Activated CD8-positive, alpha-beta T cell treated with anti-CD3 and anti-CD28 coated beads, Interleukin-2, amount 10 ng/mL, durations not matched to agents 7 days and 5 days (primary cell): ENCODE measurements around the gene RNPS1. TPM values are rescaled to one million over a fixed set of nuclear protein-coding genes. Genes with fewer than 3 reads are reported as not detected.

Source experiments
- ATAC-seq: fragments of 150-1000 bp; cut with Tn5 transposase; one replicate; pipeline ENCODE4 v1.10.0; 2021; ENCODE audit warnings: moderate library complexity
- CTCF ChIA-PET: fragments of 350-600 bp; sonication (Branson Sonifier 250); formaldehyde crosslinking; loops from one replicate; lab custom pipeline; 2021; ENCODE audit warnings: antibody characterized with exemption; lab: Charles Lee
- POLR2A ChIA-PET: fragments of 350-600 bp; sonication (Branson Sonifier 250); formaldehyde crosslinking; loops from one replicate; lab custom pipeline; 2021; ENCODE audit warnings: antibody characterized with exemption; lab: Charles Lee
- DNase-seq: peaks from one replicate; pipeline ENCODE4 v3.0.0-alpha.2; 2020
- H3K27ac Mint-ChIP-seq: one replicate; pipeline ENCODE4 v1.8.0; 2021; ENCODE audit warnings: mild to moderate bottlenecking, mixed read lengths
- H3K27me3 Mint-ChIP-seq: one replicate; pipeline ENCODE4 v1.8.0; 2021; ENCODE audit warnings: low read depth, mixed read lengths
- H3K36me3 Mint-ChIP-seq: one replicate; pipeline ENCODE4 v1.8.0; 2021; ENCODE audit warnings: low read depth, mixed read lengths
- H3K4me1 Mint-ChIP-seq: one replicate; pipeline ENCODE4 v1.8.0; 2021; ENCODE audit warnings: low read depth, mixed read lengths
- H3K4me3 Mint-ChIP-seq: one replicate; pipeline ENCODE4 v1.8.0; 2021; ENCODE audit warnings: mild to moderate bottlenecking, mixed read lengths
- H3K9me3 Mint-ChIP-seq: one replicate; pipeline ENCODE4 v1.8.0; 2022; ENCODE audit warnings: mixed read lengths; ENCODE audit not compliant: insufficient read depth
- total RNA-seq, 2 experiments: library from RNA; stranded (reverse); gene quantifications; one replicate each; pipeline ENCODE4 v1.2.3, GENCODE V29; 2021

RNPS1 gene
- total RNA-seq, 2 experiments from 2014 or later, result 260 to 268 TPM

DNA sequence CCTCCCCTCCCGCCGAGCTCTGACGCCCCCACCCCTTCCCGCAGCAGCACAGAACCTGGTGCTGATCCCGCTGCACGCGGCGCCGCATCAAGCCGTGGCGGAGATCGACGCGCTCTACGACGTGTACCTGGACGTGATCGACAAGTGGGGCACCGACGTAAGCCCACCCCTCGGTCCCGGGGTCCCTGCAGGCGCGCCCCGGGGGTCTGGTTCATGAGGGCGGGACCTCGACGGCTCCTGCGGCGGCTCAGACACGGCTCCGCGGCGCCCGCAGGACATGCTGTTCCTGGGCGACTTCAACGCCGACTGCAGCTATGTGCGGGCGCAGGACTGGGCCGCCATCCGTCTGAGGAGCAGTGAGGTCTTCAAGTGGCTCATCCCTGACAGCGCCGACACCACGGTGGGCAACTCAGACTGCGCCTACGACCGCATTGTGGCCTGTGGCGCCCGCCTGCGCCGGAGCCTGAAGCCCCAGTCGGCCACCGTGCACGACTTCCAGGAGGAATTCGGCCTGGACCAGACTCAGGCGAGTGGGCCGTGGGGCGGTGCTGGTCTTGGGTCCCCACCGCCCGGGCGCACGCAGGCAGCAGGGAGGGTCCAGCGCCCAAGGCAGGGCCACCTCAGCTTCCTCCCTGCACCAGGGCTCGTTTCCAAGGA lies 30.3 kb downstream of the RNPS1 start:
- Mint-ChIP-seq H3K36me3 (peaks cover 25% of the 10 kb centered on the region), H3K4me3 (no peak overlapping the region), H3K4me1 (peaks cover 2% of the 10 kb centered on the region), H3K9me3 (no peaks in the 10 kb centered on the region), H3K27me3 (no peaks in the 10 kb centered on the region), H3K27ac (no peak overlapping the region)
- ChIA-PET CTCF (no interaction called here), POLR2A (no interaction called here)
- no peak for DNase-seq
- no peak for ATAC-seq

DNA sequence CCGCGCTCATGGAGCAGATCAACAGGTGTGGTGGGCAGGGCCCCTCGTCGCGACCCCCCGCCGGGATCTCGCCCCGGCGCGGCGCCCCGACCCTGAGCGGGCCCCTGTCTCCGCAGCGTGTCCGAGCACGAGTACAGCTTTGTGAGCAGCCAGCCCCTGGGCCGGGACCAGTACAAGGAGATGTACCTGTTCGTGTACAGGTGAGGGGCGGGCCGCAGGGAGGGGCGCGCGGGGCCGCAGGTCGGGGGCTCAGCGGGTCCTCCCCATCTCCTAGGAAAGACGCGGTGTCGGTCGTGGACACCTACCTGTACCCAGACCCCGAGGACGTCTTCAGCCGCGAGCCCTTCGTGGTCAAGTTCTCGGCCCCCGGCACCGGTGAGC lies 30.8 kb downstream of the RNPS1 start:
- no peak for DNase-seq
- peaks cover 21% of the 10 kb centered on the region for H3K36me3 Mint-ChIP-seq
- POLR2A ChIA-PET, result no interaction called here

DNA sequence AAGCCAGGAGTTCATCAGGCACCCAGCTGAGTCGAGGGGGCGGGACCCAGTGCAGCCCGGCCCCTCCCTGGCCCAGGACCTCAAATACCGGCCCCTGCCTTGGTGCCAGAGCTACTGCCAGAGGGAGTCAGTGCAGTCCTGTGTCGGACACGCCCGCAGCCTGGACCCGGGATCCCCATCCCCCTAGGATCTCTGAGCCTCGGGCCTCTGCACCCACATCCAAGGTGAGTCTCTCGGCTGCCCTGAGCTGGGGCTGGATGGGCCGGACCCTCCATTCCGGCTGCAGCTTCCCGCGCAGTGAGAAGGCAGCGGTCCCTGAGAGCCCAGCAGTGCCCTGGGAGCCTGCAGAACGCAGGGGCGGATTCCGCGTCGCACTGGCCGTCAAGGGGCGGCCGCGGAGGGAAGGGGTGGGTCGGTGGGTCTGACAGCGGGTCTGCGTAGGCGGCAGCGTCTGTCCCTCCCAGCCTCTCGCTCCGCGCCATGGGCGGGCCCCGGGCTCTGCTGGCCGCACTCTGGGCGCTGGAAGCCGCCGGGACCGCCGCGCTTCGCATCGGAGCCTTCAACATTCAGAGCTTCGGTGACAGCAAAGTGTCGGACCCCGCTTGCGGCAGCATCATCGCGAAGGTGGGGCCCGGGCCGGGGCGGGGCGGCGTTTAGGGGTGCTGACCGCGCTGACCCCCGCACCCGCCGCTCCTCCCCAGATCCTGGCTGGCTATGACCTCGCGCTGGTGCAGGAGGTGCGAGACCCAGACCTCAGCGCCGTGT lies 31.4 kb downstream of the RNPS1 start, which contains the start of gene DNASE1L2:
DNASE1L2 (plus strand) TSS at position 108 of the 765 bp plus-strand sequence; CDS start at position 481, 373 bp downstream.
- CTCF ChIA-PET, result no interaction called here
- H3K27me3 Mint-ChIP-seq, result no peaks in the 10 kb centered on the region
- no peak for DNase-seq
- H3K9me3 Mint-ChIP-seq, result no peaks in the 10 kb centered on the region
- no peak within 1 kb of the TSS for H3K27ac Mint-ChIP-seq
- POLR2A ChIA-PET, result no interaction called here
- H3K4me3 Mint-ChIP-seq, result no peak within 1 kb of the TSS
- ATAC-seq, result no peak
- peaks cover 20% of the 10 kb centered on the region for H3K36me3 Mint-ChIP-seq
- no peaks in the 10 kb centered on the region for H3K4me1 Mint-ChIP-seq

More for the DNA sequence above, 30.8 kb downstream of the RNPS1 start:
- H3K27ac Mint-ChIP-seq, result no peak overlapping the region
- no peak for ATAC-seq
- no peak overlapping the region for H3K4me3 Mint-ChIP-seq
- no peaks in the 10 kb centered on the region for H3K9me3 Mint-ChIP-seq
- CTCF ChIA-PET, result no interaction called here
- H3K4me1 Mint-ChIP-seq, result no peaks in the 10 kb centered on the region
- no peaks in the 10 kb centered on the region for H3K27me3 Mint-ChIP-seq

DNA sequence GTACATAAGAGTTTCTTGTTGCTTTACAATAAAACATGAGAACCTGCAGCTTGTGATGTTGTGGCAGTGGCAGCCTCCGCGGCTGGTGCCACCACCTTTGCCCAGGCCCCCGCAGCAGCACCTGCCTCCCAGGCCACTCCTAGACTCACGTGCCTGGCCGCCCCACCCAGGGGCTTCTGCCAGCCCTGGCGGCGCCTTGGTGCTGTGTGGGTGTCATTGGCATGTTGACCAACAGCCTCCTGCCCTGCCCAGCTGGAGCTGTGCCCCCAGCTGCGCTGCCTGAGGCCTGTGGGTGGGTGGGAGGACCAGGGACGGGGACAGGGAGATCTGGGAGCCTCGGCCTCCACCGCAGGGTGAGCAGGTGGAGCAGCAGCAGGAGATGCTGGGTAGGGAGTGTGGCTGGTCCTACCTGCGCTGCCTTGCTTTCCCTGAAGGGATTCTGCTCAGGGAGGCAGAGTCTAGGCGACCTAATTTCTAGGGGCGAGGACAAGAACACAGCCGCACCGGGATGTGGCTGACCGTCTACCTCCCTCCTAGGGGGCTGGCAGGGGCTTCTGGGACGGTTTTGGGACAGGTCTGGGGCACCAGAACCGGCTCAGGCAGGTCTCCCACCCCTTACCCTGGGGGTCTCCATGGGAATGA lies 32.1 kb downstream of the RNPS1 start:
- H3K27me3 Mint-ChIP-seq, result no peaks in the 10 kb centered on the region
- no peaks in the 10 kb centered on the region for H3K9me3 Mint-ChIP-seq
- no peak overlapping the region for H3K4me3 Mint-ChIP-seq
- CTCF ChIA-PET, result no interaction called here
- POLR2A ChIA-PET, result no interaction called here
- peaks cover 20% of the 10 kb centered on the region for H3K36me3 Mint-ChIP-seq
- ATAC-seq (no peak), DNase-seq (no peak)
- H3K27ac Mint-ChIP-seq, result no peak overlapping the region
- no peaks in the 10 kb centered on the region for H3K4me1 Mint-ChIP-seq

DNA sequence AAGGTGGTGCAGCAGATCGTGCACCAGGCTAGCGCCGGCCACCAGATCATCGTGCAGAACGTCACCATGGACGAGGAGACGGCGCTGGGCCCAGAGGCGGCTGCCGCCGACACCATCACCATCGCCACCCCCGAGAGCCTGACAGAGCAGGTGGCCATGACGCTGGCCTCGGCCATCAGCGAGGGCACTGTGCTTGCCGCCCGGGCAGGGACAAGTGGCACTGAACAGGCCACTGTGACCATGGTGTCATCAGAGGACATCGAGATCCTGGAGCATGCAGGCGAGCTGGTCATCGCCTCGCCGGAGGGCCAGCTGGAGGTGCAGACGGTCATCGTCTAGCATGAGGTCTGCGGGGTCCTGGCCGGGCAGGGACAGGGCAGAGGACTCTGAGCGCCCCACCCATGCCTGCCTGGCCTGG lies 32.7 kb downstream of the RNPS1 start:
- no peak overlapping the region for H3K4me3 Mint-ChIP-seq
- no peak overlapping the region for H3K27ac Mint-ChIP-seq
- ChIA-PET CTCF (no interaction called here), POLR2A (no interaction called here)
- peaks cover 20% of the 10 kb centered on the region for H3K36me3 Mint-ChIP-seq
- no peaks in the 10 kb centered on the region for H3K27me3 Mint-ChIP-seq
- no peak for DNase-seq
- no peak for ATAC-seq
- H3K9me3 Mint-ChIP-seq, result no peaks in the 10 kb centered on the region
- no peaks in the 10 kb centered on the region for H3K4me1 Mint-ChIP-seq

DNA sequence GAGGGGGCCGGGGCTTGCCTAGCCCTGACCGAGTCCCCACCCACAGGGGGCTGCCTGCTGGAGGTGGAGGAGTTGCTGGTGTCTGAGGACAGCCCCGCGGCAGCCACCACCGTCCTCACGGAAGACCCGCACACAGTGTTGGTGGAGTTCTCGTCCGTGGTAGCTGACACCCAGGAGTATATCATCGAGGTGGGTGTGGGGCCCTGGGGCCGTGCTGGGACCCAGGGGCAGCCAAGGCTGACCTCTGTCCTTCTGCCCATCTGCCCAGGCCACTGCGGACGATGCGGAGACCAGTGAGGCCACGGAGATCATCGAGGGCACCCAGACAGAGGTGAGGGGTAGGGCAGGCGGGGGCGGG lies 33.1 kb downstream of the RNPS1 start:
- CTCF ChIA-PET, result no interaction called here
- Mint-ChIP-seq H3K36me3 (peaks cover 20% of the 10 kb centered on the region), H3K9me3 (no peaks in the 10 kb centered on the region), H3K27me3 (no peaks in the 10 kb centered on the region), H3K4me3 (no peak overlapping the region), H3K4me1 (no peaks in the 10 kb centered on the region), H3K27ac (no peak overlapping the region)
- POLR2A ChIA-PET, result no interaction called here
- no peak for ATAC-seq
- no peak for DNase-seq

DNA sequence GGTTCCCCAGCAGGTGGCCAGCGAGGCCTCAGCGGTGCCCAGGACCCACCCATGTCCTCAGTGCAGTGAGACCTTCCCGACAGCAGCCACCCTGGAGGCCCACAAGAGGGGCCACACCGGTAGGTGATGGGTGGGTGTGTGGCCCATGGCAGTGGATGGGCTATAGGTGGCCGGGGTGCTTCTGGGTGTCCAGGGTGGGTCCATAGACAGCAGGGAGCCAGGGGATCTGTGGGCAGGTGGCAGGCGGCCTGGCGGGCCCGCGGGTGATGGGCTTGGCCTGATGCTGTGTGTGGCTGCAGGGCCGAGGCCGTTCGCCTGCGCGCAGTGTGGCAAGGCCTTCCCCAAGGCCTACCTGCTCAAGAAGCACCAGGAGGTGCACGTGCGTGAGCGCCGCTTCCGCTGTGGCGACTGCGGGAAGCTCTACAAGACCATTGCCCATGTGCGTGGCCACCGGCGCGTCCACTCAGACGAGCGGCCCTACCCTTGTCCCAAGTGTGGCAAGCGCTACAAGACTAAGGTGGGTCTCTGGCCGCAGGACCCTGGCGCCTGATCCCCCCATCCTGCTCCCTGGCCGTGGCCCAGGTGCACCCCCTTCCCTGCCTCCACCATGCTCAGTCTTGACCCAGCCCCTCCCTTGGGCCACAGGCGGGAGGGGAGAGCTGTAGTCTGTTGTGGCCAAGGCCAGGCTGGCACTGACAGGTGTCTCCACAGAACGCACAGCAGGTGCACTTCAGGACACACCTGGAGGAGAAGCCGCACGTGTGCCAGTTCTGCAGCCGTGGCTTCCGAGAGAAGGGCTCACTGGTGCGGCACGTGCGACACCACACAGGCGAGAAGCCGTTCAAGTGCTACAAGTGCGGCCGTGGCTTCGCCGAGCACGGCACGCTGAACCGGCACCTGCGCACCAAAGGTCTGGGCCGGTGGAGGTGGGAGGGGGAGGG lies 33.8 kb downstream of the RNPS1 start:
- ATAC-seq (no peak), DNase-seq (no peak)
- Mint-ChIP-seq H3K9me3 (no peaks in the 10 kb centered on the region), H3K4me3 (no peak overlapping the region), H3K27me3 (no peaks in the 10 kb centered on the region), H3K4me1 (peaks cover 1% of the 10 kb centered on the region), H3K27ac (no peak overlapping the region), H3K36me3 (peaks cover 16% of the 10 kb centered on the region)
- CTCF ChIA-PET, result no interaction called here
- POLR2A ChIA-PET, result no interaction called here

DNA sequence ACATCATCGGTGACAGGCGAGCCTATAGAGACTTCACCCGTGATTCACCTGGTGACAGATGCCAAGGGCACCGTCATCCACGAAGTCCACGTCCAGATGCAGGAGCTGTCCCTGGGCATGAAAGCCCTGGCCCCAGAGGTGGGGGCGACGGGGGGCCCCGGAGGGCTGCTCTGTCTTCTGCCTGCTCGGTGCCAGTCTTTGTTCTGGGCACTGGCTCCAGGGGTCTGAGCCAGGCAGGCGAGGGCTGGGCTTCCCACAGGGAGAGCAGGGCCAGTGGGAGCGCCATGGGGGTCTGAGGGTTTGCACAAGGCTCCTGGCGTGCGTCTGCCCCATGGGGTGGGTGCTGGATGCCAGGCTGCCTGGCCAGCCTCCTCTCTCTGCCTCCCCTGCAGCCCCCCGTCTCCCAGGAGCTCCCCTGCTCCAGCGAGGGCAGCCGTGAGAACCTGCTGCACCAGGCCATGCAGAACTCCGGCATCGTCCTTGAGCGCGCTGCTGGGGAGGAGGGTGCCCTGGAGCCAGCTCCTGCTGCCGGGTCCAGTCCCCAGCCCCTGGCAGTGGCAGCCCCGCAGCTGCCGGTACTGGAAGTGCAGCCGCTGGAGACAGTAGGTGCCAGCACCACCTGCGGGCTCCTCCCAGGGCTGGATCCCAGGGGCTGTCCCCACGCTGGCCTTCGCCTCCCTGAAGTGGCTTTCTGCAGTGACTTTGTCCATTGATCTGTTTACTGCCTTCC lies 34.7 kb downstream of the RNPS1 start:
- ATAC-seq (no peak), DNase-seq (no peak)
- ChIA-PET CTCF (no interaction called here), POLR2A (no interaction called here)
- Mint-ChIP-seq H3K27ac (no peak overlapping the region), H3K4me1 (peaks cover 1% of the 10 kb centered on the region), H3K36me3 (peaks cover 16% of the 10 kb centered on the region), H3K27me3 (no peaks in the 10 kb centered on the region), H3K9me3 (no peaks in the 10 kb centered on the region), H3K4me3 (no peak overlapping the region)

DNA sequence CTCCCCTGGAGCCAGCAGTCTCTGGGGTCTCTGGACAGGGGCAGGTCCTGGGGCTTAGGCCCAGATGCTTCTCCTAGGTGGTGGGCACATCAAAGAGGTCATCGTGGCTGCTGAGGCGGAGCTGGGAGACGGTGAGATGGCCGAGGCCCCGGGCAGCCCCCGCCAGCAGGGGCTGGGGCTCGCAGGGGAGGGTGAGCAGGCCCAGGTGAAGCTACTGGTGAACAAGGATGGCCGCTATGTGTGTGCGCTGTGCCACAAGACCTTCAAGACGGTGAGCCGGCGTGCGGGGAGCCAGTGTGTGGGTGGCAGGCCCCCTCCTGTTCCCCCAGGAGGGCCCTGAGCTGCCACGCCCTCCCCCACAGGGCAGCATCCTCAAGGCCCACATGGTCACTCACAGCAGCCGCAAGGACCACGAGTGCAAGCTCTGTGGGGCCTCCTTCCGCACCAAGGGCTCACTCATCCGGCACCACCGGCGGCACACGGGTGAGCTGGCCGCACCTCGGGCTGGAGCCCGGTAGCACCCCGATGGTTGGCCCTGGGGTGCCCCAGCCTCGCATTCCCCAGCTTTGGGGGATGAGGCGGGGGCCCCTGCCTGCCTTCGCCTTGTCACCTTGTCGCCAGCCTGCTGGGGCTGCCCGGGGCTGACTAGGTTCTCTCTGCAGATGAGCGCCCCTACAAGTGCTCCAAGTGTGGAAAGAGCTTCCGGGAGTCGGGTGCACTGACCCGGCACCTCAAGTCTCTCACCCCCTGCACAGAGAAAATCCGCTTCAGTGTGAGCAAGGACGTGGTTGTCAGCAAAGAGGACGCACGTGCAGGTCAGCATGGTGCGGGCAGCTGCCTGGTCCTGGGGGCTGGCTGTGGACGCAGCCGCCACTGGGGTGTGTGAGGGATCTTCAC lies 35.6 kb downstream of the RNPS1 start:
- DNase-seq (no peak), ATAC-seq (no peak)
- ChIA-PET POLR2A (no interaction called here), CTCF (no interaction called here)
- Mint-ChIP-seq H3K4me1 (peaks cover 1% of the 10 kb centered on the region), H3K9me3 (no peaks in the 10 kb centered on the region), H3K36me3 (peaks cover 16% of the 10 kb centered on the region), H3K27ac (no peak overlapping the region), H3K27me3 (no peaks in the 10 kb centered on the region), H3K4me3 (no peak overlapping the region)

DNA sequence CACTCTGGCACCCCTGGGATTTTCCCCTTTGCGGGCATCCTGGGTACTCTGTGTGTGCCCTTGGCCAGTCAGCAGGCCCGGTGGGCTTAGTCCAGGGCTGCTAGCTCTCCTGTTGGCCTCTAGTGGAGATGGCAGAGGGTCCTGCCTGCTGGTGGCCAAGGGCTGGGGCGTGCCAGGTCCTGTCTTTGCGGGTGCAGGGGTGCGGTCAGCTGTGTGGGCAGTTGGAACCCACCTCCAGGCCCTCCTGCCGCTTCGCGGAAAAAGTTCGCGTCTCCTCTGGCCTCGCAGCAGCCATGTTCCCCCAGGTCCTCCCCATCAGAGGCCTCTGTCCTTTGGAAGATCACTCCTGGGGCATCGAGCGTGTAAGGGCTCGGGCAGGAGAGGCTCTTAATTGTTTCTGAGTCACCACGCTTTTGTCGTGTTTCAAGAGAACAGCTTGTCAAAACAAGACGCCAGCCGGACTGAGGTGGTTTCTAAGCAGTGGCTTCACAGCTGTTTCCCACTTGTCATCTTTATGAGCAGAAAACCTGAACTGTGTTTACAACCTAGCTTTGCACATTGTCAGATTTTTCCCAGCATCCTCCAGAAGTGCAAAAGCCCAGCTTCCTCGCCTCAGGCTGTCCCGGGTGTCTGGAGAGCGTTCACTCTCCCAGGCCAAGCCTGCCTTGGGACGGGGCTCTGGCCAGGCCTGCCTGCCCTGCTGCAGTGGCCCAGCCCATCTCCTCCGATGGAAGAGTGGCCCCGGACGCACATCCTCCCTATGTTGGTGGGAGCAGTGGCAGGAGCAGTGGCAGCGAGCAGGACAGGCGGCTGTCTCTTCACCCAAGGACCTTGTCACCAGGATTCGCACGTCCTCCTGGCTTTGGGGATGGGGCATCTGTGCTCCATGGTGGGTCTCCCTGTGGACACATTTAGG lies 36.7 kb downstream of the RNPS1 start:
- Mint-ChIP-seq H3K9me3 (no peaks in the 10 kb centered on the region), H3K27ac (no peak overlapping the region), H3K27me3 (no peaks in the 10 kb centered on the region), H3K4me3 (no peak overlapping the region), H3K4me1 (peaks cover 5% of the 10 kb centered on the region), H3K36me3 (peaks cover 16% of the 10 kb centered on the region)
- ChIA-PET CTCF (no interaction called here), POLR2A (no interaction called here)
- DNase-seq, result no peak
- no peak for ATAC-seq
